ENCODE results near the gene ADAMTS1. TPM values are rescaled to one million over a fixed set of nuclear protein-coding genes. Genes with fewer than 3 reads are reported as not detected.

The ADAMTS1 gene
- total and polyA plus RNA-seq, 2 donors (not counting 1 experiment from before 2014, with no cell fraction given): 186 to 200 TPM

DNA sequence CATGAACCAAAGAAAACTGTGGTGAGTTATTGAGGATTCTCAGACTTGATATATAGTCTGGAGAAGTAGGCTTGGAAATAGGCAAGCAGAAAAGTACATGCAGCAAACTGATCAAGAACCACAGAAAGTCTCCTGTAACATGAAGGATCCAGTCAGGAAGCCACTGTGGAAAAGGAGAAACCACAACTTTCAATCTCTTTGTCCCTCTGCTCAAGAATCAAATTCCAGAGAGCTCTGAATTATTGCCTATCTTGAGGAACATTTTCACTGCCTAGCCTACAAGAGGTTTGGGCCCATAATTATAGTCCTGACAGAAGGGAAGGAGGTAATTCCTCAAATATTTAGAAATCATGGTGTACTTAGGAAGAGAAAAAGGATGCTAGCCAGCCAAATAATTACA is 43.0 kb upstream of the ADAMTS1 start:
- Histone ChIP-seq H3K9me3 (ENCODE audit: control insufficient read depth, insufficient read depth, low read depth, low read length) (no peaks in the 10 kb centered on the region), H3K4me3 (replicated peaks in 1 of 4; ENCODE audit: control extremely low read depth in 1 of 4, insufficient read depth in 1 of 4, low read depth in 3 of 4, low read length in 4 of 4) (no peak overlapping the region), H4K20me1 (ENCODE audit: control insufficient read depth, extremely low read depth, insufficient read depth, low read length) (no peaks in the 10 kb centered on the region), H2AFZ (ENCODE audit: low read length) (no peak overlapping the region), H3K36me3 (ENCODE audit: control insufficient read depth, insufficient read depth, low read length) (no peaks in the 10 kb centered on the region), H3K4me2 (ENCODE audit: extremely low read depth, insufficient read depth, low read length) (no peak overlapping the region), H3K79me2 (ENCODE audit: control insufficient read depth, insufficient read depth, low read length) (no peaks in the 10 kb centered on the region), H3K27me3 (ENCODE audit: control insufficient read depth, insufficient read depth, low read length) (no peaks in the 10 kb centered on the region), H3K9ac (ENCODE audit: insufficient read depth, low read length) (no peak overlapping the region), H3K27ac (ENCODE audit: insufficient read depth, low read length) (no peak overlapping the region), H3K4me1 (ENCODE audit: control insufficient read depth, extremely low read depth, insufficient read depth, low read length) (no peaks in the 10 kb centered on the region)
- DNase-seq (ENCODE audit: low read depth in 2 of 2): peak in 1 of 2 donors; percentile 11
- TF ChIP-seq, protein P1, sequence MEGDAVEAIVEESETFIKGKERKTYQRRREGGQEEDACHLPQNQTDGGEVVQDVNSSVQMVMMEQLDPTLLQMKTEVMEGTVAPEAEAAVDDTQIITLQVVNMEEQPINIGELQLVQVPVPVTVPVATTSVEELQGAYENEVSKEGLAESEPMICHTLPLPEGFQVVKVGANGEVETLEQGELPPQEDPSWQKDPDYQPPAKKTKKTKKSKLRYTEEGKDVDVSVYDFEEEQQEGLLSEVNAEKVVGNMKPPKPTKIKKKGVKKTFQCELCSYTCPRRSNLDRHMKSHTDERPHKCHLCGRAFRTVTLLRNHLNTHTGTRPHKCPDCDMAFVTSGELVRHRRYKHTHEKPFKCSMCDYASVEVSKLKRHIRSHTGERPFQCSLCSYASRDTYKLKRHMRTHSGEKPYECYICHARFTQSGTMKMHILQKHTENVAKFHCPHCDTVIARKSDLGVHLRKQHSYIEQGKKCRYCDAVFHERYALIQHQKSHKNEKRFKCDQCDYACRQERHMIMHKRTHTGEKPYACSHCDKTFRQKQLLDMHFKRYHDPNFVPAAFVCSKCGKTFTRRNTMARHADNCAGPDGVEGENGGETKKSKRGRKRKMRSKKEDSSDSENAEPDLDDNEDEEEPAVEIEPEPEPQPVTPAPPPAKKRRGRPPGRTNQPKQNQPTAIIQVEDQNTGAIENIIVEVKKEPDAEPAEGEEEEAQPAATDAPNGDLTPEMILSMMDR (conservative IDR thresholded peaks at IDR 0.05 in 1 of 2, IDR thresholded peaks at IDR 0.05 in 1 of 2; ENCODE audit: low read depth in 1 of 2, low read length in 2 of 2): no peak
- TF ChIP-seq EZH2 (IDR thresholded peaks at IDR 0.05; ENCODE audit: low read length, missing control alignments): no peak

DNA sequence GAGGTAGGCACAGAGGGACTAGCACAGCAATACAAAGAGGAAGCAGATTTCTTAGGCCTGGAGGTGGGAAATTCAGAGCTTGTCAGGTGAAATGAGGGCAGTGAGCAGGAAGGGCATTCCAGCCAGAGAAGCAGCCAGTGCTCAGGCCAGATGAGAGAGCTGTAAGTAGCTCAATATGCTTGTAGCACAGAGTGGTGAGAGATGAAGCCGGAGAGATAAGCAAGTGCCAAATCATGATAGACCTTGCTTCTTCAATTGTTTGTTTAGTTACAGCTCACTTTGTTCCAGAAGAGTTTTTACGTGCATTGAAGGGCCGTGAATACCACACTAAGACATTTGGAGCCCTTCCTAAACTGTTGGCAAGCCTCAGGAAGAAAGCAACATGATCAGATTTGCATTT is 42.0 kb upstream of the ADAMTS1 start:
- peak; percentile 4 to 35 for DNase-seq (ENCODE audit: low read depth in 2 of 2)
- Histone ChIP-seq H3K79me2 (ENCODE audit: control insufficient read depth, insufficient read depth, low read length) (no peaks in the 10 kb centered on the region), H3K4me3 (replicated peaks in 1 of 4; ENCODE audit: control extremely low read depth in 1 of 4, insufficient read depth in 1 of 4, low read depth in 3 of 4, low read length in 4 of 4) (no peak overlapping the region), H3K9ac (ENCODE audit: insufficient read depth, low read length) (no peak overlapping the region), H3K27ac (ENCODE audit: insufficient read depth, low read length) (no peak overlapping the region), H3K4me1 (ENCODE audit: control insufficient read depth, extremely low read depth, insufficient read depth, low read length) (no peaks in the 10 kb centered on the region), H2AFZ (ENCODE audit: low read length) (no peak overlapping the region), H3K9me3 (ENCODE audit: control insufficient read depth, insufficient read depth, low read depth, low read length) (no peaks in the 10 kb centered on the region), H3K4me2 (ENCODE audit: extremely low read depth, insufficient read depth, low read length) (no peak overlapping the region), H3K27me3 (ENCODE audit: control insufficient read depth, insufficient read depth, low read length) (no peaks in the 10 kb centered on the region), H3K36me3 (ENCODE audit: control insufficient read depth, insufficient read depth, low read length) (no peaks in the 10 kb centered on the region), H4K20me1 (ENCODE audit: control insufficient read depth, extremely low read depth, insufficient read depth, low read length) (no peaks in the 10 kb centered on the region)
- TF ChIP-seq EZH2 (IDR thresholded peaks at IDR 0.05; ENCODE audit: low read length, missing control alignments): no peak
- TF ChIP-seq, protein P1 (conservative IDR thresholded peaks at IDR 0.05 in 1 of 2, IDR thresholded peaks at IDR 0.05 in 1 of 2; ENCODE audit: low read depth in 1 of 2, low read length in 2 of 2): no peak

DNA sequence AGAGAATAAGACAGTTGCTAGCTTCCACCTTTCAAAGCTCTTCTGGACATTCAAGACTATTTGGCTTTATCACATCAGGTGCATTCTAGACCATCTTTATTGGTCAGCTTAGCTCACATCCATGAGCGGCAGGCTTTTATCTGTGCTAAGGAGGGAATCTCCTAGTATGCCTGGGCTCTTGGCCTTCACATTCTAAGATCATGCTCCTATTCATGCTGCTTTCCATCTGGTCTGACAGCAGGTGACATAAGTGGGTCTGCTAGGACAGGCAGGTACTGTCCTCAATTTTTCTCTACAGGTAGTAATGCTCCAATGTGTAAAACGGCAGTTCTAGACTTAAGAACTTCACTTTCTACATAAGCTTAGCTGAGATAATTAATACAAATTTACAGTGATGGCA is 39.2 kb upstream of the ADAMTS1 start:
- H4K20me1 ChIP-seq (ENCODE audit: control insufficient read depth, extremely low read depth, insufficient read depth, low read length): no peaks in the 10 kb centered on the region
- H3K4me2 ChIP-seq (ENCODE audit: extremely low read depth, insufficient read depth, low read length): no peak overlapping the region
- no peak overlapping the region for H3K4me3 ChIP-seq (replicated peaks in 1 of 4; ENCODE audit: control extremely low read depth in 1 of 4, insufficient read depth in 1 of 4, low read depth in 3 of 4, low read length in 4 of 4)
- H3K79me2 ChIP-seq (ENCODE audit: control insufficient read depth, insufficient read depth, low read length): no peaks in the 10 kb centered on the region
- no peaks in the 10 kb centered on the region for H3K9me3 ChIP-seq (ENCODE audit: control insufficient read depth, insufficient read depth, low read depth, low read length)
- no peaks in the 10 kb centered on the region for H3K27me3 ChIP-seq (ENCODE audit: control insufficient read depth, insufficient read depth, low read length)
- H3K9ac ChIP-seq (ENCODE audit: insufficient read depth, low read length): no peak overlapping the region
- no peaks in the 10 kb centered on the region for H3K36me3 ChIP-seq (ENCODE audit: control insufficient read depth, insufficient read depth, low read length)
- no peak overlapping the region for H2AFZ ChIP-seq (ENCODE audit: low read length)
- no peak overlapping the region for H3K27ac ChIP-seq (ENCODE audit: insufficient read depth, low read length)
- H3K4me1 ChIP-seq (ENCODE audit: control insufficient read depth, extremely low read depth, insufficient read depth, low read length): no peaks in the 10 kb centered on the region
- TF ChIP-seq, protein P1 (conservative IDR thresholded peaks at IDR 0.05 in 1 of 2, IDR thresholded peaks at IDR 0.05 in 1 of 2; ENCODE audit: low read depth in 1 of 2, low read length in 2 of 2): no peak
- no peak for TF ChIP-seq EZH2 (IDR thresholded peaks at IDR 0.05; ENCODE audit: low read length, missing control alignments)
- DNase-seq (ENCODE audit: low read depth in 2 of 2): no peak

All from fibroblast of lung (primary cell).